ENCODE measurements around the gene PACSIN1.

- TF ChIP-seq, protein P1, sequence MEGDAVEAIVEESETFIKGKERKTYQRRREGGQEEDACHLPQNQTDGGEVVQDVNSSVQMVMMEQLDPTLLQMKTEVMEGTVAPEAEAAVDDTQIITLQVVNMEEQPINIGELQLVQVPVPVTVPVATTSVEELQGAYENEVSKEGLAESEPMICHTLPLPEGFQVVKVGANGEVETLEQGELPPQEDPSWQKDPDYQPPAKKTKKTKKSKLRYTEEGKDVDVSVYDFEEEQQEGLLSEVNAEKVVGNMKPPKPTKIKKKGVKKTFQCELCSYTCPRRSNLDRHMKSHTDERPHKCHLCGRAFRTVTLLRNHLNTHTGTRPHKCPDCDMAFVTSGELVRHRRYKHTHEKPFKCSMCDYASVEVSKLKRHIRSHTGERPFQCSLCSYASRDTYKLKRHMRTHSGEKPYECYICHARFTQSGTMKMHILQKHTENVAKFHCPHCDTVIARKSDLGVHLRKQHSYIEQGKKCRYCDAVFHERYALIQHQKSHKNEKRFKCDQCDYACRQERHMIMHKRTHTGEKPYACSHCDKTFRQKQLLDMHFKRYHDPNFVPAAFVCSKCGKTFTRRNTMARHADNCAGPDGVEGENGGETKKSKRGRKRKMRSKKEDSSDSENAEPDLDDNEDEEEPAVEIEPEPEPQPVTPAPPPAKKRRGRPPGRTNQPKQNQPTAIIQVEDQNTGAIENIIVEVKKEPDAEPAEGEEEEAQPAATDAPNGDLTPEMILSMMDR (IDR thresholded peaks at IDR 0.05), result no peak
- TF ChIP-seq POLR2A (IDR thresholded peaks at IDR 0.05) (no peak), POLR2AphosphoS5 (IDR thresholded peaks at IDR 0.05) (no peak)
Observed at GRCh38 chr6:34563513-34563870, 97.6 kb downstream of the PACSIN1 start.

Measured in breast epithelium (tissue), 3 donors.